ENCODE data around the gene TSPAN9.

The TSPAN9 gene

GRCh38 chr12:3170423-3171194 lies 93.4 kb downstream of the TSPAN9 start:
- DNase-seq = no peak

GRCh38 chr12:3171195-3171591 lies 94.0 kb downstream of the TSPAN9 start:
- no peak for DNase-seq

DNA sequence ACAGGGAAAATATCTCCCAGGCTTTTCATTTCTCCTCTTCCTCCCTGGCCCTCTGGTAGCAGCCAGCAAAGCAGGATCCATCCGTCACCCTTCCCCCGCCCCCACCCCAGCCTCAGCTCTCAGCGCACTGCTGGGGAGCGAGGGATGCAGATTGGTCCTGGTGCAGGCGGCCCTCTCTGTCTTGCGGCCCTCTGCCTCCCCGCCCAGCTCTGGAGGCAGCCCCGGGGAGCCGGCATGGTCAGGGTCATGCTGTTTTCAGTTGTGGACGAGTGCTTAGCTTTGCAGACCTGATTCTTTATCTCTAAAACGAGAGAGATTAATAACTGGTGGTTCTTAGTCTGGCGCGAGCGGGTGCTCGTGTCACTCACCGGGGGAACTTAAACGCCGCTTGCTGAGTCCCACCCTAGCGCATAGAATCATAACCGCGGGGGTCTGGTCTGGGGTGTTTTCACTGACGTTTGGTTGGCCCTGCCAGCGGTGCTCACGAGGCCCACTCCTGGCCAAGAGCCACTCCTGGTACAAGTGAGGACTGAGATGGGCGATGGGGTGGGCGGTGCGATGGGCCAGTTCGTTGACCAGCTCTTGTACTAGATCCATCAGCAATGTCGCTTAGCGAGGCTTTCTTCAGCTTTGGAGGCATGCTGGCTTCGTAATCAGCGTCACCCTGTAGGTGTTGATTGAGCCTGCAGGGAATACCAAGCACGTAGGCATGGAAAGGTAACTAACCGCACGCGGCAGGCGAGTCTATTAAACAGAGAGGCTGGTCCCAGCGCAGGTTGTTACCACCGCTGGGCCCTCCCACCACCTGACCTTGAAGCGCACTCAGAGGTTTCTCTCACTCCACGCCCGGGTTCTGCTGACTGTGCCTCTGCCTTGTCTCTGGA lies 95.2 kb downstream of the TSPAN9 start:
- no peak for DNase-seq

DNA sequence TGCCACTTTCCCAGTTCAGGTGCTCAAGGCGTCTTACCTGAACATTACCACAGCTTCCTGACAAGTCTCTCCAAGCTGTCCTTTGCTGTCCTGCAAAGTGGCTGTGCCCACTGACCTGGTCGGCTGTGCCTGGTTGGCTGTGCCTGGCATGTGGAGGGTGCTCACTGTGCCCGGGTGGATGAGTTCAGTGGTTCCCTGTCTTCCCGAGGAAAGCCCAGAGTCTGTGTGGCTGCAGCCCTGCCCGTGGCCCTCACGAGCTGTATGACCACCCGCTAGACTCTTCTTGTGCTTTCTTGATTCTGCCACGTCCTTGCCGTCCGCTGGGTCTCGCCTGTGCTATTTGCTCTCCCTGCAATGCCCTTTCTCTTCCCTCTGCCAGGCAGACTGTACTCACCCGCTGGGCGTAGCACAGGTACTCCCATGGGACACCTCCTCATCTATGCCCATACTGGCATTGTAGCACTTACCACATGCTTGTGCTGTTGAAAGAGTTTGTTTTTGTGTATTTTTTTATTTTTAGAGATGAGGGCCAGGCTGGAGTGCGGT lies 95.9 kb downstream of the TSPAN9 start:
- no peak for DNase-seq

- no peak for DNase-seq
Observed at GRCh38 chr12:3173912-3174311, 96.7 kb downstream of the TSPAN9 start.

DNA sequence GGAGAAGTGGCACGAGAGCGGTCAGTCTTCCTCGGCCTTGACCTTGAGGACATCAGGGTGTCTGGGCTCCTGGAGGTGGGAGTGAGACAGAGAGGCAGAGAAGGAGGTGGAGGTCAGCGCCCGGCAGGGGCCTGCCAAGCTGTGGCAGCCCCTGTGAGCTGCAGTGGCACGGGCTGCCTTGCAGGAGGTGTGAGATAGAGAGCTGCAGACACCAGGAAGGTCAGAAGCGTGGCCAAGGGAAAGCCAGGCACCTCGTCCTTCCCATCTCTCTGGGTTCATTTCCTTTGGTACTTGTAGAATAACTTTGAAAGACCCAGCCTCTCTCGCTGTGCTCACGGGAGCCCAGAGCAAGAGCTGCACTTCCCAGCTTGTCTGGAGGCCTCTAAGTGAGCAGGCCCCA lies 98.1 kb downstream of the TSPAN9 start:
- DNase-seq = no peak

- DNase-seq = no peak
Observed at GRCh38 chr12:3176754-3177153, 99.6 kb downstream of the TSPAN9 start.

GRCh38 chr12:3177778-3178425 lies 100.7 kb downstream of the TSPAN9 start:
- DNase-seq = no peak

GRCh38 chr12:3178671-3179313 lies 101.6 kb downstream of the TSPAN9 start:
- DNase-seq = no peak

- no peak for DNase-seq
Observed at GRCh38 chr12:3179731-3180130, 102.6 kb downstream of the TSPAN9 start.

DNA sequence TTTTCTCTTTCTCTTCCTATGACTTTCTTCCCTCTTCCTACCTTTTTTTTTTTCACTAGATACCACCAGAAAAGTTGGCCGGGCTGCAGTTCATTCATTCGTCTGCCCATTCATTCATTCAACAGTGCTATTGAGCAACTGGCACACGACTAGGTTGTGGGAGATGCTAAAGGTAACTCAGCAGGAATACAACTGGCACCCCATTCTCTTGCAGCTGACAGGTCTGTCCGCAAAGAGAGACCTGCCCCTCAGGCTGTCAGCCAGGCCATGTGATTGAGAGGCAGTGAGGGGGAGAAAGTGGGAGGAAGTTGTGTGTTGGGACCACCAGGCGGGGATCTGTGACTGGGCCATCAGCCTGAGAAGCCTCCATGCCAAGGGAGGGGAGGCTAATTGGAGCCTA lies 105.2 kb downstream of the TSPAN9 start:
- DNase-seq = no peak

DNA sequence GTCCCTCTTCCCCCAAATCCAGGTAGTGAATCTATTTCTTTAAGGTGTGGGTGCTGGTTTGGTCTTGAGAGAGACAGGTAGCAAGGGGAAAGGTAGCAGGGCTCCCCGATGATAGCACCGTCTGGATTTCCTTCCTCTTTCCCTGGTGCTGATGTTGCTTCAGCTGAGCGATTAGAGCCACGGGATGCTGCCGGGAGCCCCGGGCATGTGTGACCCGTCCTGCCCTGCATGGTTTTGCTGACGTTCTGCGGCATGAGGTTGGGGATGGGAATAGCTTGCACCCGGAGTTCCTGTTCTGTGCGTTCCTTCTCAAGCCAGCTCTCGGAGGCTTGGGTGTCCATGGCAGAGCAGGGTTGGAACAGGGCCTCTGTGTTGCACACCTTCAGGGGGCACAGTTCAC lies 107.3 kb downstream of the TSPAN9 start:
- no peak for DNase-seq

- no peak for DNase-seq
Observed at GRCh38 chr12:3185260-3185870, 108.2 kb downstream of the TSPAN9 start.

DNA sequence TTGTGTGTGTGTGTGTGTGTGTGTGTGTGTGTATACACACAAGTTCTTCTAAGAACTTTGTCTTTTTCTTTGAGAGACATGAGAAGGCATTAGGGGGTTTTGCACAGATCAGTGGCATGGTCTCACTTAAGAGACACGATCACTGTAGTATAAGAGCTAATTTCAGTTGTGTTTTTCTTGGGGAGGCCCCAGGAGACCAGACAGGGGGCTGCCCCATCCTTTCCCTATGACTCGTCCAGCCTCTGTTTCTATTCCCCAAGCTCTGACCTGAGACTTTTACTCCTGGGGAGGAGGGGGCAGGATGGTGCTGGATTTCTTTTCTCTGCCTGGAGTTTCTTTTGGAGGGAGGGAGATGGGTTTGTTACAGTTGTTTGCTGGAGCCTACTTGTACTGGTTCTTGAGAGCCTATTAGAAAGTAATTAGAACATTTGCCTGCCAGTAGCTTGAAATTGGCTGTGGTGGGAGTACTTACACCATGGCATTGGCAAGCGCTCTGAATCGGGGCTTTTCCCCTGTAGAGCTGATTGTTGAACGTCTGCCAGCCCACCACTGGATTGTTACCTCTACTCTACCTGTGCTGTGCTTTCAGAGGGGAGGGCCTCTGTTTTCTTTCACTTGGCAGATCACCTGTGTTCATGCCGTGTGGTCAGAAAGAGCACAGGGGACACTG lies 109.5 kb downstream of the TSPAN9 start:
- DNase-seq = no peak

- DNase-seq = no peak
Observed at GRCh38 chr12:3187846-3188770, 110.9 kb downstream of the TSPAN9 start.

GRCh38 chr12:3189282-3189681 lies 112.1 kb downstream of the TSPAN9 start:
- no peak for DNase-seq

GRCh38 chr12:3190101-3190500 lies 112.9 kb downstream of the TSPAN9 start:
- no peak for DNase-seq

DNA sequence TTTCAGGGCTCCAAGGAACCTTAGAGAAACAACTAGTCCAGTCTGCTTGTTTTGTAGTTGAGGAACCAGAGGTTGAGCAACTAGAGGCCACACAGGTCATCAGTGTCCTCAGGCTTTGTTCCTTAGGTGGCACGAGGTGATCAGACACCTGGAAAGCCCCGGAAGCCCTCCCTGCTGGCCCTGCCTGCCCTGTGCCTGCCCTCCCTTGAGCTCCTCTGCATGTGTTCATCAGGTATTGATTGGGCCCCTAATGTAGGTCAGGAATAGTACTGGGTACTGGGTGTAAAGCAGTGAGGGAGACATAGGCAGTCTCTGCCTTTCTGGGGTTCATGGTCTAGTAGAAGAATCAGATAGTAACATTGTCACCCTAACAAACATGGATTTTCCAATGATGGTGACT lies 114.3 kb downstream of the TSPAN9 start:
- DNase-seq = no peak

- DNase-seq = no peak
Observed at GRCh38 chr12:3192221-3192620, 115.0 kb downstream of the TSPAN9 start.

DNA sequence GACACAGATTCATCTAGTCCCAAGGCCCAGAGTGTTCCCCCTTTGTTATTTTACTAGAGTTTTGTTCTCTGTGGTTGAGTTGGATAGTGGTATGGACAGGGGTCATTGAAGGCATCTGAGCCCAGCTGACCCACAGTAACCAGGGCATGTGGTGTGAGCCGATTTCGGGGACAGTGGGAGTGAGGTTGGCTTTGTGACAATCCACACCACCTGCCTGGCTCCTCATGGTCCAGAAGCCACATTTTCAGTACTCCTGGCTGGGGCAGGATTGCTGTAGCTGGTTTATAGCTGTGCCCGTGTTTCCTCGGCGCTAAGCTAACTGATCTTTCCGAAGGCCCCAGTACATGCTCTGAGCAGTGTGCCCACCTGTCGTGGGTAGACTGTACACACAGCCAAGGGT lies 116.0 kb downstream of the TSPAN9 start:
- no peak for DNase-seq

GRCh38 chr12:3193755-3194154 lies 116.6 kb downstream of the TSPAN9 start:
- DNase-seq = no peak
